Measurements from ENCODE around the gene SLC1A5.

SLC1A5 gene

DNA sequence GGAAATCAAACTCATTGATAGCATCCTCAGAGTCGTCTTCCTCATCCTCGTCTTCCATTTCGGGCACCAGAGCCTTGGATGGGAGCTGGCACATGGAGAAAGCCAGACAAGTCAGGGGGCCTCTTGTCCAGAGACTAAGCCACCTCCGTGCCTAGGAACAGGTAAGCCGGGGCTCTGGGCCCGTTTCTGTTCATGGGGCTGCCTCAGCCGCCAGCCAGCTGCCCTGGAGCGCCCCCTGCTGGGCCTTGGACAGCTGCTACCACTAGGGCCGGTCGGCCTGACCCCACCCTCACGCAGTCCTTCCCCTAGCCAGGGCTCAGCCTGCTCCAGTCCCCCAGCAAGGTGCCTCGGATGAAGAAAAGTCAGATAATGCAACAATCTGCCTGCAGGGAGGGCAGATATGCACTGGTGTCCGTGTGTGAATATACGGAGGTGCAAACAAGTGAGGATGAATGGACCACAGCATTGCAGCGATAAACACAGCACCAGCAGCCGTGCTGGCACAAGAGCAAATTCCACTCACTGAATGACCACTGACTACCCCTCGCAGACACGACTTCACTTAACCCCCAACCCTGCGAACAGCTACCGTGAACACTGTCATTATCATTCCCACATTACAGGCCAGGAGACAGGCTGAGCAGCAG, 59.6 kb downstream of the SLC1A5 start:
- TF ChIP-seq, protein P1, sequence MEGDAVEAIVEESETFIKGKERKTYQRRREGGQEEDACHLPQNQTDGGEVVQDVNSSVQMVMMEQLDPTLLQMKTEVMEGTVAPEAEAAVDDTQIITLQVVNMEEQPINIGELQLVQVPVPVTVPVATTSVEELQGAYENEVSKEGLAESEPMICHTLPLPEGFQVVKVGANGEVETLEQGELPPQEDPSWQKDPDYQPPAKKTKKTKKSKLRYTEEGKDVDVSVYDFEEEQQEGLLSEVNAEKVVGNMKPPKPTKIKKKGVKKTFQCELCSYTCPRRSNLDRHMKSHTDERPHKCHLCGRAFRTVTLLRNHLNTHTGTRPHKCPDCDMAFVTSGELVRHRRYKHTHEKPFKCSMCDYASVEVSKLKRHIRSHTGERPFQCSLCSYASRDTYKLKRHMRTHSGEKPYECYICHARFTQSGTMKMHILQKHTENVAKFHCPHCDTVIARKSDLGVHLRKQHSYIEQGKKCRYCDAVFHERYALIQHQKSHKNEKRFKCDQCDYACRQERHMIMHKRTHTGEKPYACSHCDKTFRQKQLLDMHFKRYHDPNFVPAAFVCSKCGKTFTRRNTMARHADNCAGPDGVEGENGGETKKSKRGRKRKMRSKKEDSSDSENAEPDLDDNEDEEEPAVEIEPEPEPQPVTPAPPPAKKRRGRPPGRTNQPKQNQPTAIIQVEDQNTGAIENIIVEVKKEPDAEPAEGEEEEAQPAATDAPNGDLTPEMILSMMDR (IDR thresholded peaks at IDR 0.05; ENCODE audit: low read depth, low read length), result peak; percentile 91
- Histone ChIP-seq H3K9me3 (ENCODE audit: severe bottlenecking) (no peaks in the 10 kb centered on the region), H3K27ac (no peak overlapping the region), H3K4me3 (ENCODE audit: low read depth, low read length) (no peak overlapping the region), H3K36me3 (peaks cover 95% of the 10 kb centered on the region), H3K27me3 (ENCODE audit: insufficient read depth, low read depth, severe bottlenecking) (no peaks in the 10 kb centered on the region)
- DNase-seq, result peak; percentile 75

DNA sequence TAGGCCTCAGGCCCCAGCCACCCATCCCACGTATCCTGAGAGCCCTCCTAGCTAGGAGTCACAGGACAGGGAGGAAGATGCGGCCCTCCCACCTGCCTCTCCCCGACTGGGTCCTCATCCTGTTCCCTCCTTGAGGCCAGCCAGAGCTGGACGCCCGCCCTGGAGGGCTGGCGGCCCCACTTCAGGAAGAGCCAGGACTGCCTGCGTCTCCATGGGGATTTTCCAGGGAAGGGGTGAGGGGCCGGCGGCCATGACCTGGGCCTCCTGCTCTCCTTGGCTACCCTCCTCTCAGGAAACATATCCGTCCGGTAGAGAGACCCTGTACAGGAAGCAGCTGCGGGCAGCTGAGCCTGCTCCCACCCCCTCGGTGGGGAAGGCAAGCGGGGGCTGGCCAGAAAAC, 60.2 kb downstream of the SLC1A5 start:
- DNase-seq, result no peak
- Histone ChIP-seq H3K9me3 (ENCODE audit: severe bottlenecking) (no peaks in the 10 kb centered on the region), H3K27me3 (ENCODE audit: insufficient read depth, low read depth, severe bottlenecking) (no peaks in the 10 kb centered on the region), H3K4me3 (ENCODE audit: low read depth, low read length) (no peak overlapping the region), H3K36me3 (peaks cover 95% of the 10 kb centered on the region), H3K27ac (no peak overlapping the region)
- TF ChIP-seq, protein P1 (IDR thresholded peaks at IDR 0.05; ENCODE audit: low read depth, low read length), result no peak

DNA sequence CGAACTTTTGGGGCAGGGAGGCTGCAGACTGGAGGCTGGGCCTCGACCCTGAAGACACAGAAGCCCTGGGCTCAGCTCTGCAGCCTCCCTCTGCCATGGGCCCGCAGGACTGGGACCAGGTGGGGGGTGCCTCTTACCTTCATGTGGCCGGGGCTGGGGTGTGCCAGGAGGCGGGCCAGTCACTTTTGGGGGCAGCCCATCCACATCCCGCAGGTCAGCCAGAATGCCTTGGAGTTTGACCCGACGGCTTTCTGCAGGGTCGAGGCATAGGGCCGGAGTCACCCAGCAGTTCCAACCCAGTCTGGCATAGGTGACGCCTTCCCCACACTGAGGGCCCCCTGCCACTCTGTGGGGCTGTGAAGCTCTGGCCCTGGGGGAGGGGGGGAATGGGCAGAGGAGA, 60.6 kb downstream of the SLC1A5 start:
- Histone ChIP-seq H3K27ac (no peak overlapping the region), H3K27me3 (ENCODE audit: insufficient read depth, low read depth, severe bottlenecking) (no peaks in the 10 kb centered on the region), H3K4me3 (ENCODE audit: low read depth, low read length) (no peak overlapping the region), H3K36me3 (peaks cover 95% of the 10 kb centered on the region), H3K9me3 (ENCODE audit: severe bottlenecking) (no peaks in the 10 kb centered on the region)
- no peak for DNase-seq
- TF ChIP-seq, protein P1 (IDR thresholded peaks at IDR 0.05; ENCODE audit: low read depth, low read length), result no peak

GRCh38 chr19:46726971-46727501, 61.4 kb downstream of the SLC1A5 start:
- no peak for DNase-seq
- peaks cover 95% of the 10 kb centered on the region for H3K36me3 ChIP-seq

GRCh38 chr19:46726551-46726950, 61.8 kb downstream of the SLC1A5 start:
- Histone ChIP-seq H3K27ac (no peak overlapping the region), H3K4me3 (ENCODE audit: low read depth, low read length) (no peak overlapping the region), H3K36me3 (peaks cover 95% of the 10 kb centered on the region), H3K9me3 (ENCODE audit: severe bottlenecking) (no peaks in the 10 kb centered on the region), H3K27me3 (ENCODE audit: insufficient read depth, low read depth, severe bottlenecking) (no peaks in the 10 kb centered on the region)
- DNase-seq, result no peak
- TF ChIP-seq, protein P1 (IDR thresholded peaks at IDR 0.05; ENCODE audit: low read depth, low read length), result no peak

More at GRCh38 chr19:46726971-46727501, 61.4 kb downstream of the SLC1A5 start:
- TF ChIP-seq, protein P1 (IDR thresholded peaks at IDR 0.05; ENCODE audit: low read depth, low read length), result no peak
- H3K9me3 ChIP-seq (ENCODE audit: severe bottlenecking), result no peaks in the 10 kb centered on the region
- H3K27ac ChIP-seq, result no peak overlapping the region
- H3K4me3 ChIP-seq (ENCODE audit: low read depth, low read length), result no peak overlapping the region
- H3K27me3 ChIP-seq (ENCODE audit: insufficient read depth, low read depth, severe bottlenecking), result no peaks in the 10 kb centered on the region
